Middle frontal gyrus (tissue), 1 donor: Measurements from ENCODE around the gene LRRC8E.
A peak's percentile ranks its signal among the peaks of the same experiment; 100 is the strongest.
"Not testable (repeated sequence)": the region's sequence is repeated elsewhere in the genome, so short reads cannot be mapped to it uniquely, and the experiment has no call there.

Source experiments
- DNase-seq: peaks from one replicate; pipeline ENCODE4 v3.0.0-alpha.2; 2015; ENCODE audit warnings: low spot score; ENCODE audit errors: extremely low spot score

LRRC8E gene

GRCh38 chr19:7930030-7930429 lies 41.7 kb downstream of the LRRC8E start:
- DNase-seq, result not testable (repeated sequence)

DNA sequence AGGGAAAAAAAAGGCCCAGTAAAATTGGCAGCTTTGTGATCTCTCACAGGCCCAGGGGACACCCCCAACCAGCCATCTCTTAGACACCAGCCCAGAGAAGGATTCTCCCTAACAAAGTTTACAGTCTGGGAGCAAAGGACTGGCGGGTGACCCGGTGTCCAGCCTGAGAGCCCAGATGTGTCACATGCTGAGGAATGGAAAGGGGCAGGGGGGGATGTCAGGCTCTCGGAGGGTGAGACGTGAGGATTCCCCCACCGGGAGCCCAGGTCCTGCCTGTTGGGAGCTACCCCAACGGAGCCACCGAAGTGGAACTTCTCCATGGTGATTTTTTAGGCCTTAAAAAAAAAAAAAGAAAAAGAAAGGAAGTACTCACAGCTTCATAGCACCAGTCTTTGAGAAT lies 42.5 kb downstream of the LRRC8E start:
- DNase-seq, result no peak

DNA sequence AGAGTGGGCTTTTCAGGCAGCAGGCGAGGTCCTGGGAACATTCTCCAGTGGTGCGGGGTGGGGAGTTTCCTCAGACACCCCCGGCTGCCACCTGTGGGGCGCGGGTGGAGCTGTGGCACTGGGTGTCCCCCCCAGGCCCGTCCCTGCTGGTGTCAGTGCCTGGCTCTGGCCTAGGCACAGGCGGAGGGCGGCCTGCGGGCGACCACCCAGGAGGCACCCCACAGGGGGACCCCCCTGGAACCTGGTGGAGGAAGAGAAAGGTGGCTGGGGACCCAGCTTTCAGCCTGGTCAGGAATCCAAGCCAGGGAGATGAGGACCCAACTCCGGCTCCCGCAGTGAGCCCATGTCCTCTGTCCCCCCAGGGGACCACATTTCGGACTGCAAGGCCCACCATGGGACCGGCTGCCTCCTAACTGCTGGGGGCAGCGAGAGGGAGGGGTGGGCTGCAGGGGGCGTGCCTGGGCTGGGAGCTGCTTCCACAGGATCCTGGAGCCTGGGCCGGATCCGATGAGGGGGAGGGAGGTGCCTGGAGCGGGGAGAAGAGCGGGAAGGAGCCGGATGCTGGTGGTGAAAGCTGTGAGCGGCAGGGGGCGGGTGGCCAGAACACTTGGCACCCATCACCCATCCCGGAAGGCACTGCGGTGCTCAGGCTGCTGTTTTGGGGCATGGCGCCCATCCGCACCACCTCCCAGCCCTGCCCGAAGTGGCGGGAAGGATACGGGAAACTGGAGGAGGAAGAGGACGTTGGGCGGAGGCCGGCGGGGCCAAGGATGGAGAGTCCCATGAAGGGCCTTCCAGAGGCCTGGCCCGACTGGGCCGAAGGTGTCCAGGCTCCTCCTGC lies 43.1 kb downstream of the LRRC8E start:
- DNase-seq, result no peak

GRCh38 chr19:7932276-7932929 lies 44.1 kb downstream of the LRRC8E start:
- no peak for DNase-seq

GRCh38 chr19:7932930-7933300 lies 44.6 kb downstream of the LRRC8E start:
- no peak for DNase-seq

DNA sequence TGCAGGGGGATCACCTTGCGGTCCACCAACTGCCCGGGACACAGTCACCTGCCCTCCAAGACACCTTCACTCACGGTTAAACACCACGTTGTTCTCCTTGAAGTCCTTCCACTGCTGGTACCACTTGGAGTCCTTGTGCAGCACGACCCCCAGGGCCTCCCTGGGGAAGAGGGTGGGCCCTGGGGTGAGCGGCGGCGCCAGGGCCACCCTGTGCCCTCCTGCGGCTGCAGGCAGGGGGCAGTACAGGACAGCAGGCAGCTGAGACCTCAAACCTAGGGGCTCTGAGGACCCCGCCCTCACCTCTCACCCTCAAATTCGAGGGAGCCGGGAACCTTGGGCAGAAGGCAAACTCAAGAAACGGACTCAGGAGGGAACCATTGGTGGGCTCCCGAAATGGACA lies 45.1 kb downstream of the LRRC8E start:
- DNase-seq, result no peak

GRCh38 chr19:7933828-7934725 lies 45.8 kb downstream of the LRRC8E start:
- no peak for DNase-seq

DNA sequence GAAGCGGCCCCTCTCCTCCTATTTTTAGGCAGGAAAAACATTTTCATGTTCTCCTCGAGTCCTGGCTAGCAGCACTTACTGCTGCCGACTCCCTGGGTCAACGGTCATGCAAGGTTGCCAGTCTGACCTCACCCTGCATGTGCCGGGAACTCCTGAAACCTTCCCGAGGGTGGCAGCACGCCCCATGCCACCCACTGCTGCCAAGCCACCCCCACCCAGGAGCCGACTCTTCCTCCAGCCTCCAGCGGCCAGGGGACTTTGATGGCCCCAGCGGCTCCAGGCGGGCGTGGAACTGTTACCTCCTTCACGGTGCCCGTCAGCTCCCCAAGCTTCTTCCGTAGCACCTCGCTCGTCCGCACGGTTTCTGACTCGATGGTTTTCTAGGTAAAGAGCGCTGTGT lies 46.5 kb downstream of the LRRC8E start:
- no peak for DNase-seq

GRCh38 chr19:7940841-7941240 lies 52.5 kb downstream of the LRRC8E start:
- DNase-seq, result no peak

DNA sequence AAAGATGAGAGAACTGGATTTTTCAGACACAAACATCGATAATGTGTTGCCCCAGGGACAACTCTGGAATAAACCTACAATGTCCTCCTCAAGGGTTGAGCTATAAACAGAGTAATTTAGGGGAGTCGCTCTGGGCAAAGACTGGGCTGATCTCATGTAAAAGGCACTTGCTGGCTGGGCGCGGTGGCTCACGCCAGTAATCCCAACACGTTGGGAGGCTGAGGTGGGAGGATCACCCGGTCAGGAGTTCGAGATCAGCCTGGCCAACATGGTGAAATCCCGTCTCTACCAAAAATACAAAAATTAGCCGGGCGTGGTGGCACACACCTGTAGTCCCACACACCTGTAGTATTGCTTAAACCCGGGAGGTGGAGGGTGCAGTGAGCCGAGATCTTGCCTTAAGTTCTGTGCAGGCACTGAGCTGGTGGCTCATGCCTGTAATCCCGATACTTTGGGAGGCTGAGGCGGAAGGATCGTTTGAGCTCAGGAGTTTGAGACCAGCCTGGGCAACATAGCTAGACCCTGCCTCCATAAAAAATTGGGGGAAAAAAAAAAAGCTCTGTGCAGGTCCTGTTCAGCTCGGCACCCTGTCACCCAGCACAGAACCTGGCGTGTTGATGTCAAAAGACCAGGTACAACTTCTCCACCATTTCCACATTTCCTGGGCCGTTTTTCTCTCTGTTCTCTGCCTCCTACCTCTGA lies 53.7 kb downstream of the LRRC8E start:
- DNase-seq, result no peak

GRCh38 chr19:7942981-7943443 lies 54.7 kb downstream of the LRRC8E start:
- DNase-seq, result no peak

DNA sequence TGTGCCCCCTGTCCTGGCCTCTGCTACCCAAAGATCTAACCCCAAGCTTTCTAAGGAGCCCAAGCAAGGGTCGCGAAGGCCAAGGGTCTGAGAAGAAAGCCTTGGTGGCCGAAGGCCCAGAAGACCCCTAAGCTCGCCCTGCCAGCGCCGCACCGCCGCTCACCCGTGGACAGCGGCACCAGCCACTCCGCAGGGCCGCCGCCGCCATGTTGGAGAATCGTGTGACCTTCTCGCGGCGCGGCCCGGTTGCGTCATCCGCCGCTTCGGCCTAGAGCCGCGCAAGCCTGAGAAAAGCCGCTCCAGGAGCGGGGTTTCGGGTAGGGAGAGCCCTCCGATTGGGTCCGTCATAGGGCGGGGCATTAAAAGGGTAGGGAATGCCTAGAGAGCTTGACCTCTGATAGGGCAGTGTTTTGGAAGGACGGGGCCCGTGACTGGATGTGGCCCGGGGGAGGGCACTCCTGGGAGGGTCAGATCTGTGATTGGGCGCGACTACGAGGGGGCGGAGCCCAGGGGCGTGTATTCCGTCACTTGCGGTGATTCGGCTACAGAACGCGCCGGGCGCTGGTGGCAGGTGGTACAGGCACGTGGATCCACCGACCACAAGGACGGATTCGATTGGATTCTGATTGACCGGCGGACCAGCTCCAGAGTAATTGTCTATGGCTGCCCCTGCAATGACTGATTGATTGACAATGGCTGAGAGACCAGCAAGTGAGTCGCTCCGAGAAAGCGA lies 55.3 kb downstream of the LRRC8E start, which contains the start of gene TIMM44:
TSS of gene TIMM44 (minus strand) at position 223 of the 733 bp plus-strand sequence. CDS start at position 208, 15 bp downstream.
- DNase-seq, result peak; percentile 97

DNA sequence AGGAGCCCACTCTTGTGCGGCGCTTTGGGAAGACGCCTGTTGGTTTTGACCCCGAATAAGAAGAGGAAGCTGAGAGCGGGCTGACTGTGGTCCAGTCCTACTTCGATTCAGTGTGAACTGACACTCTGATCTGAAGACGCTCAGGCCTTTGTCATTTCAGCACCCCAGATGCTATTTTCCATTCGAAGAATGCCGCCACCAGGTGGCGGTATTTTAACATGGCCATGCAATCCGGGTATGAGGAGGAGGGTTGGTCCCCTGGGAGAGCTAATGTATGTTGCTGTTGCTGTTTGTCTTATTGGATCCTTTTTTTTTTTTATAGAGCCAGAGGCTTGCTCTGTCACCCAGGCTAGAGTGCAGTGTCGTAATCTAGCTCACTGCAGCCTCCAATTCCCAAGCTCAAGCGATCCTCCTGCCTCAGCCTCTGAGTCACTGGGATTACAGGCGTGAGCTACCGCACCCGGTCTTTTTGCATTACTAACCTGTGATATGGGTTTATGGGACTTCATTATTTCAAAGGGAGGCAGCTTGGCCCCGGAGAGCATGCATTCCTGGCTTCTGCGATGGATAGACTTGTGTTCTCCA lies 56.0 kb downstream of the LRRC8E start:
- peak; percentile 88 for DNase-seq

DNA sequence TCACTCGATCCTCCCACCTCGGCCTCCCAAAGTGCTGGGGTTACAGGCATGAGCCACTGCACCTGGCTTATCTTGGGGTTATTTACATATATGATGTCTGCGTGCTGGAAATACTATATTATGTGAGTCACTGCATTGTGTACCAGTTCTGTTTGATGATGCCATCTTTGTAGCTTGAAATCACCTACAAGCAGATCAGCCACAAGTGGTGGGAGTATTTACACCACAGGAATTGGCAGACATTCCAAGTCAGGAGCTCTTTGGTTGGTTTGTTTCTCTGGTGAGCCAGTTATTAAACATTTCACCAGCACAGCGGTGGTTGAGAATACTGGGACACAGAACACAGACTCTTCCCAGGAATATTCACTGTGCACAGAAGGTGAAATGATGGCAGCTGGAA lies 59.6 kb downstream of the LRRC8E start:
- DNase-seq, result no peak
